Measurements from ENCODE around the gene OR6F1.
A peak's percentile ranks its signal among the peaks of the same experiment; 100 is the strongest.
"Not testable (repeated sequence)": the region's sequence is repeated elsewhere in the genome, so short reads cannot be mapped to it uniquely, and the experiment has no call there.

The OR6F1 gene

DNA sequence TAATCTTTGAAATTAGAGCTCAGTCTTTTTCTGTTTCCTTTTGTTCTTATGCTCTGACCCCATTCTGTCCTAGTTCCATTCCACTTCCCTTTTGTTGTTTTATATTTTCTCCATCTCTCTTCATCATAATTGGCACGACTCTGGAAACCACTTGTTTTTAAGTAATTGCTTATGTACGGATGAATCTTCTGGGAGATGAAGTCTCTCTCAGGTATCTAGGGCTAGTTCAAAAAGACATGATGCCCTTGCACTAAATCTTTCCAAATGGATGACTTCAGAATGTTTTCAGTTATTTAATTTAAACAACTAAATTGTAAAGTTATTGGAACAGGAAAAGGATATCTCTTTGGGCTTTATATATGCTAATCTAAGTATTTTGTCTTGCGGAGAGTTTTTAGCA lies at the start of gene OR6F1:
TSS of gene OR6F1 (minus strand) at position 101 of the 400 bp plus-strand sequence. CDS start 3,891 bp downstream, outside the sequence.
- no peak for DNase-seq

GRCh38 chr1:247760456-247760855 lies 44.0 kb upstream of the OR6F1 start, which contains the start of gene OR1C1:
TSS of gene OR1C1 (minus strand) at chr1:247760556. CDS start at chr1:247758406, 2,150 bp downstream.
- DNase-seq = no peak

- DNase-seq = not testable (repeated sequence)
Measured at GRCh38 chr1:247754311-247754710, 37.9 kb upstream of the OR6F1 start.

- no peak for DNase-seq
Measured at GRCh38 chr1:247749870-247750269, 33.4 kb upstream of the OR6F1 start.

DNA sequence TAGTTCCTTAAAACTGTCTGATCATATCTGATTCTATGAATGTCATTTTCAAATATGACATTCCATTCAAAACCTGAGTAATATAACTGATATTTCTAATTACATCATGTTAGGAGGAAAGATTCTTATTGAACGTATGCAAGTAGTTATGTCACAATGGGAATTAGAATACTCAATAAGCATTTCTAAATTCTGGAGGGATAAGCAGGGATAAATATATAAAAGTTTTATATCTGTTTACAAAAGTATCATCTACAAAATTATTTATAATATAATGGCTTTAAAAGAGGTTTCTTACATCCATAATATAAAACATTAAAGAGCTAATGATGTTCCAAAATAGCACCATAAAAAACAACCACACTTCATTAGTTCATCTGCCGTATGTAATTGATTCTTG lies 31.6 kb upstream of the OR6F1 start, which contains the start of gene OR14A2:
TSS of gene OR14A2 (minus strand) at position 101 of the 400 bp plus-strand sequence.
- DNase-seq = no peak

DNA sequence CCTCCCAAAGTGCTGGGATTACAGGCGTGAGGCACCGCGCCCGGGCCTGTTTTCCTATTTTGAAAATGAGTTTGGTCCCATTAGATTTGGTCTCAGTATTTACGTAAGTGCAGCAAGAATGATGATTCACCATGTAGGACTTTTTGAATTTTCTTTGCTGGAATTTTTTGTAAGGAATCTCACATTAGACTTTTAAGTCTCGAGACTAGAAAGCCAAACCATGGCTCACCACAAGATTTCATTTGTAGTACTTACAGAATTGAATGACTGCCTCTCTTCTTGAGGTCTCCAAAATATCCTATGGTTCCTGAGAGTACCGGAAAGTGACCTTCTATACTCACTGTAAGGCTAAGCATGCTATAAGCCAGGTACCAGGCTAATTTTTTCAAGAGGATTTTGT lies 31.2 kb upstream of the OR6F1 start:
- no peak for DNase-seq

- DNase-seq = no peak
Measured at GRCh38 chr1:247746391-247746935, 30.0 kb upstream of the OR6F1 start.

DNA sequence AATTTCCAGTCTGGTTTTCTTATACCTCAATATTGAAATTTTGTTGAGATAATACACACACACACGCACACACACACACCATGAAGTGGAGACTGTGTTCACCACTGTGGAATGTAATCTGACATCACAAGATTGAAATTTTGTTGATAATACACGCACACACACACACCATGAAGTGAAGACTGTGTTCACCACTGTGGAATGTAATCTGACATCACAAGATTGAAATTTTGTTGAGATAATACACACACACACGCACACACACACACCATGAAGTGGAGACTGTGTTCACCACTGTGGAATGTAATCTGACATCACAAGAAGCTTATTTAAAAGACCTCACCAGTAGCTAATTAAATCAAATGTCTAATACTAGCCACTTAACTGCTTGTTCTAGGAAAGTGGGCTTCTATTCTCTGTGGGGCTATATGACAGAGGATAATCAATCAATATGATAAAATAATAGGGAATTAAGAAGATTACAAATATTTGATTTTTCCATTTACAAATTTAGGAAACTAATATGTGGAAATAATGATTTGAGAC lies 25.8 kb upstream of the OR6F1 start:
- DNase-seq = not testable (repeated sequence)

DNA sequence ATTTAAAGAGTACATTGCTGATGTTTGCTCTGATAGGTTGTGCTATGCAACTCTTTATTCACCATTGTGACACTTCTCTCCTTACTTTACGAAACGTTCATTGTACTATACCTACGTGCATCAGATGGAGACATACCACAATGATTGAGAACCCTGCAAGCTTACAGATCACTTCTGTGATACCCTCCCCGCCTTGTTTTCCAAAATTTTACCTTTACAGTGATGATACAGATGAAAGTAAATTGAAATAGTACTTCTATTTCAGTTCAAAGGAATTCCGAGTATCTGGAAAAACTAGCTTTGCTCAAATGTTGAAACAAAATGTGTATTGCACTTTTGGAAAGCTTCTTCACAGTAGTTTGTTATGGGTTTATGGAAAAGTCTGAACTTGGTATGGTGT lies 25.3 kb upstream of the OR6F1 start:
- no peak for DNase-seq

GRCh38 chr1:247740721-247741120 lies 24.3 kb upstream of the OR6F1 start:
- no peak for DNase-seq

DNA sequence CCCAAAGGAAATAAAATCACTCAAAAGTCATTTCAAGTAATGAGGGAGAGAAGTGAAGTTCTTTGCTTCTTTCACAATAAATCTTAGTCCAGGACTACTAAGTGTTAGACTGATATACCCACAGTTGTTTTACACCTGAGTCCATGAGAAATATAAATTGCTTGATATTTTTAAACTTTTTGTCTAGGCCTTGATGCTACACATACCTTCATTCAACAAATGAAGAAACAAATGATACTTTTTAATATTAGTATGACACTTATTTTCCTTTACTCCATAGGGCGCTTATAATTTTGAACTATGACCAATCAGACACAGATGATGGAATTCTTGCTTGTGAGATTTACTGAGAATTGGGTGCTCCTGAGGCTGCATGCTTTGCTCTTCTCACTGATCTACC lies 21.9 kb upstream of the OR6F1 start, which contains the start of gene OR14K1:
TSS of gene OR14K1 (plus strand) at position 301 of the 400 bp plus-strand sequence. CDS start at position 301, 0 bp downstream.
- DNase-seq = no peak

GRCh38 chr1:247721222-247721621 lies 4.8 kb upstream of the OR6F1 start:
- DNase-seq = no peak

DNA sequence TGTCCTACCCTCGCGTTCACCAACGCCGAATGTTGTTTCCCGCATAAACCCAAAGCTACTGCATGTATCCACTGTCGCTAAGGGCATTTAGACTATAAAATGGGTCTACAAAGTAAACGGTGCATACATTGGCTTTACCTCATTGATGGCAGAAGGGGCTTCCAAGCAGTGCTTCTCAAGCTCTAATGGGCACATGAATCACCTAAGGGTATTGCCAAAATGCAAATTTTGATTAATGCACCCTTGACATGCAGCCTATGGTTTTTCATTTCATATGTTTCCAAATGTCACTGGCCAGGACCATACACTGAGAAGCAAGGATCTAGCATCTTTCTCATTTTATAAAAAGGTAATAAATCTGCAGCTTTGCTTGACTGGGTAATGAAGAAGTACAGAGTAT lies 2.7 kb downstream of the OR6F1 start:
- DNase-seq = no peak

DNA sequence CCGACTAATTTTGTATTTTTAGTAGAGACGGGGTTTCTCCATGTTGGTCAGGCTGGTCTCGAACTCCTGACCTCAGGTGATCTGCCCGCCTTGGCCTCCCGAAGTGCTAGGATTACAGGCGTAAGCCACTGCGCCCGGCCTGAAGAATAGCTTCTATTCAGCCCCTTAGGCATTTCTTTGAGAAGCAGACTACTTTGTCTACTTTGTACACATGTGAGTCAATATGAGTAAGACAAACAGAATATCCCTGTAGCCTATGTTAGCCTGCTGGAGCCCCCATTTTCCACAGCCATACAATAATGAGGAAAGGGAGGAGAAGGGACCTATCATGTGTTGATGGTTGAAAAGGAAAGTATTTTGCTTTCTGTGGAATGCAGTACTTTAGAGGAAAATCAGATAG lies 5.8 kb downstream of the OR6F1 start:
- not testable (repeated sequence) for DNase-seq

GRCh38 chr1:247701338-247701737 lies 15.1 kb downstream of the OR6F1 start:
- DNase-seq = no peak

- peak in 1 of 6 experiments; percentile 5 for DNase-seq
Measured at GRCh38 chr1:247681288-247681897, 35.1 kb downstream of the OR6F1 start.

GRCh38 chr1:247680171-247680570 lies 36.3 kb downstream of the OR6F1 start:
- no peak for DNase-seq

DNA sequence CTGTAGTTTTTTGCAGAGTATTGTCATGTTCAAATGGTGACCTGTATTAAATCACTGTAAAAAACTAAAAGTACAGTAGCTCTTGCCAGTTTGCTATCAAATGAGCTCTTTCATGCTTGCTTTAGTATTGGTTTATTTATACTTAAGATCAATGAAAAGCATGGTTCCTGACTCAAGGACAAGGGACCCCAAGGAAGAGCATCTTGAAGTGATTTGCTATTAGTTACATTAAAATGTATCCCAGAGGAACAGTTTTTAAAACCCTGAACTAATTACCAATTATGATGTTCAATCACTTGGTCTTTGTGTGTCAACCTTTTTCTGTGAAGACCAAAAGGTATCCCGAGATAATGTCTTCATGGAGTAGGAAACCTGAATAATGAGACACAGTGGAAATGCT lies 36.8 kb downstream of the OR6F1 start, which contains the start of gene OR13G1:
TSS of gene OR13G1 (minus strand) at position 101 of the 400 bp plus-strand sequence. CDS start 6,698 bp downstream, outside the sequence.
- DNase-seq = no peak

- no peak for DNase-seq
Measured at GRCh38 chr1:247669225-247669624, 47.2 kb downstream of the OR6F1 start.
